Measurements from ENCODE around the gene AFG1L.

DNA sequence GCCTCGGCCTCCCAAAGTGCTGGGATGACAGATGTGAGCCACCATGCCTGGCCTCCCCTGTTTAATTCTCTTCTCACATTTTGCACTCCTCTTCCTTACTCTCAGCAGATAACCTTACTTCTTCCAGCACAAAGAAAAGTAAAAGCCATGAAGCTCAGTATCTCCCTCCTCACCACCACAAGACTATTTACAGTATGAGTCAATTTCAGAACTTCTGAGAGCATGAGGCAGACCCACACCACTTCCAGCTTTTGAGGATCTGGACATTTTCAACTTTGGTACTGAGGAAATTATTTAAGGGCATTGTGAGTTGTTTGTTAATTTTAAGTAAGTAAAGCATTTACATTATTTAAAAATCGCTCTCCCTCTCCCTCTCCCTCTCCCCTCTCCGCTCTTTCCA is 26.0 kb upstream of the AFG1L start:
- TF ChIP-seq, protein P1, sequence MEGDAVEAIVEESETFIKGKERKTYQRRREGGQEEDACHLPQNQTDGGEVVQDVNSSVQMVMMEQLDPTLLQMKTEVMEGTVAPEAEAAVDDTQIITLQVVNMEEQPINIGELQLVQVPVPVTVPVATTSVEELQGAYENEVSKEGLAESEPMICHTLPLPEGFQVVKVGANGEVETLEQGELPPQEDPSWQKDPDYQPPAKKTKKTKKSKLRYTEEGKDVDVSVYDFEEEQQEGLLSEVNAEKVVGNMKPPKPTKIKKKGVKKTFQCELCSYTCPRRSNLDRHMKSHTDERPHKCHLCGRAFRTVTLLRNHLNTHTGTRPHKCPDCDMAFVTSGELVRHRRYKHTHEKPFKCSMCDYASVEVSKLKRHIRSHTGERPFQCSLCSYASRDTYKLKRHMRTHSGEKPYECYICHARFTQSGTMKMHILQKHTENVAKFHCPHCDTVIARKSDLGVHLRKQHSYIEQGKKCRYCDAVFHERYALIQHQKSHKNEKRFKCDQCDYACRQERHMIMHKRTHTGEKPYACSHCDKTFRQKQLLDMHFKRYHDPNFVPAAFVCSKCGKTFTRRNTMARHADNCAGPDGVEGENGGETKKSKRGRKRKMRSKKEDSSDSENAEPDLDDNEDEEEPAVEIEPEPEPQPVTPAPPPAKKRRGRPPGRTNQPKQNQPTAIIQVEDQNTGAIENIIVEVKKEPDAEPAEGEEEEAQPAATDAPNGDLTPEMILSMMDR (IDR thresholded peaks at IDR 0.05; ENCODE audit: insufficient read depth, low read length), result no peak
- TF ChIP-seq, protein P2, sequence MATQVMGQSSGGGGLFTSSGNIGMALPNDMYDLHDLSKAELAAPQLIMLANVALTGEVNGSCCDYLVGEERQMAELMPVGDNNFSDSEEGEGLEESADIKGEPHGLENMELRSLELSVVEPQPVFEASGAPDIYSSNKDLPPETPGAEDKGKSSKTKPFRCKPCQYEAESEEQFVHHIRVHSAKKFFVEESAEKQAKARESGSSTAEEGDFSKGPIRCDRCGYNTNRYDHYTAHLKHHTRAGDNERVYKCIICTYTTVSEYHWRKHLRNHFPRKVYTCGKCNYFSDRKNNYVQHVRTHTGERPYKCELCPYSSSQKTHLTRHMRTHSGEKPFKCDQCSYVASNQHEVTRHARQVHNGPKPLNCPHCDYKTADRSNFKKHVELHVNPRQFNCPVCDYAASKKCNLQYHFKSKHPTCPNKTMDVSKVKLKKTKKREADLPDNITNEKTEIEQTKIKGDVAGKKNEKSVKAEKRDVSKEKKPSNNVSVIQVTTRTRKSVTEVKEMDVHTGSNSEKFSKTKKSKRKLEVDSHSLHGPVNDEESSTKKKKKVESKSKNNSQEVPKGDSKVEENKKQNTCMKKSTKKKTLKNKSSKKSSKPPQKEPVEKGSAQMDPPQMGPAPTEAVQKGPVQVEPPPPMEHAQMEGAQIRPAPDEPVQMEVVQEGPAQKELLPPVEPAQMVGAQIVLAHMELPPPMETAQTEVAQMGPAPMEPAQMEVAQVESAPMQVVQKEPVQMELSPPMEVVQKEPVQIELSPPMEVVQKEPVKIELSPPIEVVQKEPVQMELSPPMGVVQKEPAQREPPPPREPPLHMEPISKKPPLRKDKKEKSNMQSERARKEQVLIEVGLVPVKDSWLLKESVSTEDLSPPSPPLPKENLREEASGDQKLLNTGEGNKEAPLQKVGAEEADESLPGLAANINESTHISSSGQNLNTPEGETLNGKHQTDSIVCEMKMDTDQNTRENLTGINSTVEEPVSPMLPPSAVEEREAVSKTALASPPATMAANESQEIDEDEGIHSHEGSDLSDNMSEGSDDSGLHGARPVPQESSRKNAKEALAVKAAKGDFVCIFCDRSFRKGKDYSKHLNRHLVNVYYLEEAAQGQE (IDR thresholded peaks at IDR 0.05; ENCODE audit: insufficient replicate concordance, low read depth), result no peak
- TF ChIP-seq POLR2AphosphoS5 (IDR thresholded peaks at IDR 0.05; ENCODE audit: low read depth) (no peak), SPI1 (IDR thresholded peaks at IDR 0.05; ENCODE audit: borderline replicate concordance, low read depth) (no peak)

Data from HL-60 (cell line).